ENCODE results near the gene AP3B1.

Gene AP3B1

GRCh38 chr5:77974576-77974975, 319.9 kb downstream of the AP3B1 start:
- DNase-seq (ENCODE audit: low read depth in 1 of 2, low spot score in 1 of 2): no peak

GRCh38 chr5:77973253-77973609, 321.3 kb downstream of the AP3B1 start:
- DNase-seq (ENCODE audit: low read depth in 1 of 2, low spot score in 1 of 2): no peak

DNA sequence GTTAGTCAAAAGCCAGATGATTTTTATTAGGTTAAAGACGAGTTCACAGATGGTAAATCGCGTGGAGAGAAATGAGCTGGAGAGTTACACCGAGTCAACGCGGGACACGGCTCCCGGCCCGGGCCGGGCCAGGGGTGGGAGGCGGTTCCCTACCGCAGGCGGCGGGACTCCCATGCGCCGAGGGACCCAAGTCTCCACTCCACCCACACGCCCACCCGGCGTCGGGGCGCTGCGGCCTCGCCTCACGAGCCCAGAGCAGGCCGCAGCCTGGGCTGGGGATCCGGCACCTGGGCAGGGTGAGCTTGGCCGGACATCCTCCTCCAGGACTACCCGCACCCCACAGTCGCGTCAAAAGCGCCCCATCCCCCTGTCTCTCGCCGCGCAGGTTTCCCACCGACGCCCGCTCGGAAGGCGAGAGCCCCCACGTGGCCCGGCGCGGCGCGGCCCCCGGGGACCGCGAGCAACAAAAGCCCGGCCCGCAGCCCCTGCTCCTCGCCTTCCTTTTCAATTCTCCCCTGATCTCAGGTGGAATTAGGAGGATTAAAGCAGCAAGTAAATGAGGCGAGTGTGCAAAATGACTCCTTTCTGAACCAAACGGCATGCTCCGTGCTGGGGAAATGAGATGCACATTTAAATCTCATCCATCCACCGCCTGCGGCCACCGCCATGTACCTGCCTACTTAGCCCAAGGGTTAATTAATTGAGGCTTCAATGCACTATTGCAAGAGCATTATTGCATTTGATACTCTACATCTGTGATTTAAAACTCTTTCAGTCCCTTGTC, 321.8 kb downstream of the AP3B1 start:
- DNase-seq (ENCODE audit: low read depth in 1 of 2, low spot score in 1 of 2): peak in 1 of 2 donors; percentile 4

- no peak for DNase-seq (ENCODE audit: low read depth in 1 of 2, low spot score in 1 of 2)
These were observed 322.6 kb downstream of the AP3B1 start for GRCh38 chr5:77971776-77972468.

DNA sequence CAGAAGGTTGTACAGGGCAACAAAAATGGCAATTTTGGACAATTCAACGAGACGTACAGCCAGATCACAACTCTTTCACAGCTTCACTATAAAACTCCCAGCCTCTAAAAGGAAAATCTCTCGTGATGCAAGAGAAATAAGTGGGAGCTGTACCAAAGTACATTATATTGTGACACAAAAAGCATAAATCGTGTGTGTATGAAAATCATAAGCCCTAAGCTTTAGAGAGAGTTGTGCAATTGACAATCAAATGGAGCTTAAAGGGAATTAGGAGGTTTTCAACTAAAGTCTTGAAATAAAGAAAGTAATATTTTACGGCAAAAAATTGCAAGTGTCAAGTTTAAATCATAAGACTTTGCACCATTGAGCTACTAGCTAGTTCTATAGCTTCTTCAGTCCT, 323.6 kb downstream of the AP3B1 start:
- DNase-seq (ENCODE audit: low read depth in 1 of 2, low spot score in 1 of 2): no peak

DNA sequence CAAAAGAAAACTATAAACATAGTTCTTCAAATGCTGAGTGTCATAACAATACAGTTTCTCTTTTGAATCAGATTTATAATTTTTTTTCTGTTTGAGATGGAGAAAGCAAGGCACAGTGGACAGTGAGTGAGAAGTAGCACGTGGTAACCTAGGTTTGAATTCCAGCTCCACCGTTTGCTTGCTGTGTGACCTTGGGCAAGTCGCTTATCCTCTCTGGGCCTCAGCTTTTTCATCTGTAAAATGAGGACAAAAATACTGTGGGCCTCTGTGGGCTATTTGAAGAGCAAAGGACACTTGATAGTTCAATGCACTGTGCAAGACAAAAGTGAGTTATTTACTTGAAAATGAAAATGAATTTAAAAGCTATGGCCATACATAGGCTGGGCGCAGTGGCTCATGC, 330.7 kb downstream of the AP3B1 start:
- DNase-seq (ENCODE audit: low read depth in 1 of 2, low spot score in 1 of 2): no peak

DNA sequence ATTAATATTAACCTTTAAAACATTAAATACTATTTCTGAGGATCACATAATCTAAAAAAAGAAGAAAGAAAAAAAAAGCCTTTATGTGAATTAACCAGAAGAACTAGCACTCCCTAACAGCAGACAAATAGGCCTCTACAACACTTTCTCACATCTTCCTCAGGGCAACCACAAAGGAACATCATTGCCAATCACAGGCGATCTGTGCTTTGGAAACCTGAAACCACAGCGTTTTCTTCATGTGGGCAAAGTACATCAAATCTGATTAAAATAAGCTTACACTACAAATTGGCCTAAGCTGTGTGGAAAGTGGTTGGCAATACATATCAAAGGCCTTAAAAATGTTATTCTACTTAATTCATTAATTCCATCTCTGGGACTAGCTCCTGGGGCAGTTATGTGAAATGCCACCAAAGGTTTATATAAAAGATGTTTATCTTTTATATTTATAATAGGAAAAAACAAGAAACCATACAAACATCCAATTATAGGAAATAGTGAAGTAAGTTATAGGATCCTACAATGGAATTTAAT, 333.6 kb downstream of the AP3B1 start:
- DNase-seq (ENCODE audit: low read depth in 1 of 2, low spot score in 1 of 2): no peak

GRCh38 chr5:77960305-77960704, 334.2 kb downstream of the AP3B1 start:
- DNase-seq (ENCODE audit: low read depth in 1 of 2, low spot score in 1 of 2): no peak

DNA sequence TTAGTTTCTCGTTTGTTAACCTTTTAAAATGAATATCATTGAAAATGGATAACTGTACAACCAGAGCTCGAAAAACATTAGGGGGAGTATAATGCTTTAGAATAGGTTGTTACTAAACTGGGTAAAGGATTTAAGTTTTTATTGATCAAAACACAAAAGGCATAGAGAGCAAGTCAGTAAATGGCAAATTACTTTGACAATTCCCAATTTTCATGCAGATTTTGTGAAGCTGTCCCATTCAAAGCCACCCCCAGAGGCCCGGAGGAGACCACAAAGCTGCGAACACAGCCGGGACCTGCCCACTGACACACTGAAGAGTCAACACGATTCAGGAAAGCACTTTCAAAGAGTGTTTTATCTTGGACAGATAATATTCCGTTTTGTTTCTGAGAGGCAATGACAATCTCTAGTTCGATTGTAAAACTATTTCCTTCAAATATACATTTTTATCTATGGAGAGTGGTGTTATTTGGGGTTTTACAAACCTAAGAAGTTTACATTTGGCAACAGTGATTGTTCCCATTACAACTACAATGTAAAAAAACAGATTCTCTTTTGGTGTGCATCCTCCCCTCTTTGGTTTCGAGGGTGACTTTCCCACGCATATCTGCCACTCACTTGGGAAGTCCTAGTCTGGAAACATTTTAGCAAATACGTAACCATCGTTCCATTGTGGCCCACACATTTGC, 335.7 kb downstream of the AP3B1 start:
- no peak for DNase-seq (ENCODE audit: low read depth in 1 of 2, low spot score in 1 of 2)

- DNase-seq (ENCODE audit: low read depth in 1 of 2, low spot score in 1 of 2): no peak
These were observed 336.5 kb downstream of the AP3B1 start for GRCh38 chr5:77957931-77958521.

GRCh38 chr5:77957516-77957915, 337.0 kb downstream of the AP3B1 start:
- DNase-seq (ENCODE audit: low read depth in 1 of 2, low spot score in 1 of 2): no peak

- DNase-seq (ENCODE audit: low read depth in 1 of 2, low spot score in 1 of 2): no peak
These were observed 337.4 kb downstream of the AP3B1 start for GRCh38 chr5:77957081-77957480.

DNA sequence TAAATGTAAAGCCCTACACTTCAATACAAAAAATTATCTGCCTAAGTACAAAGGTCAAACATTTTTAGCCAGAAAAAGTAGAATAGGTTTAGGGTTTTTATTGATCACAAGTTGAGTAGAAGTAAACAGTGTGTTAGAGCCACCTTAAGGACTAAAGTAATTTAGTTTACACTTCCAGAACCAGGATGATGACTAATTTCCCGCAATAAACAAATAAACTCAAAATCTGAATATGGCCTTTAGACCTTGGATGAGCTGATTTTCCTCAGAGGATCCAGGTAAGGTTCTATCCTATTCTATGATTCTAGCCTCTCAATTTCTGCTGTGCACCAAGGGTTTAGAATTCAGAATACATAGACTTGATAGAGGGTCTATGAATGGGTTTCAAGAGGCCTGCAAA, 338.9 kb downstream of the AP3B1 start:
- DNase-seq (ENCODE audit: low read depth in 1 of 2, low spot score in 1 of 2): no peak

DNA sequence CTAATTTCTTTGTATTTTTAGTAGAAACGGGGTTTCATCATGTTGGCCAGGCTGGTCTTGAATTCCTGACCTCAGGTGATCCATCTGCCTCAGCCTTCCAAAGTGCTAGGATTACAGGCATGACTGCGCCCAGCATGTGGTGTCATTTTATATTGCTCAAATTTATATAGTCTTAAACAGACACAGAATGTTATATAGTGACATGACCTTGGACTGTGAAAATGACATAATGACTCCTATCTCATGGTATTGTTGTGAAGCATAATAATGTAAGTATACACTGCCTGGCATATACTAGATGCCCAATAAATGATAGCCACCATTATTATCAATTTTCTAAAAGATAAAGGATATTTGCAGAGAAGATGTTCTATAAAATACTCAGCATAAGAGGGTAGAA, 341.1 kb downstream of the AP3B1 start:
- DNase-seq (ENCODE audit: low read depth in 1 of 2, low spot score in 1 of 2): no peak

- no peak for DNase-seq (ENCODE audit: low read depth in 1 of 2, low spot score in 1 of 2)
These were observed 341.8 kb downstream of the AP3B1 start for GRCh38 chr5:77952636-77953212.
